Measurements from ENCODE around the gene ATP1A1. TPM values are rescaled to one million over a fixed set of nuclear protein-coding genes. Genes with fewer than 3 reads are reported as not detected.

Gene ATP1A1
- total and polyA plus RNA-seq, 2 donors = 63.6 to 230 TPM

- DNase-seq (ENCODE audit: extremely low spot score) = no peak
- H3K4me3 ChIP-seq (ENCODE audit: low read depth, low read length) = no peak overlapping the region
- no peak overlapping the region for H3K27ac ChIP-seq (ENCODE audit: low read depth)
- H3K4me1 ChIP-seq (ENCODE audit: insufficient read depth) = no peaks in the 10 kb centered on the region
- H3K36me3 ChIP-seq (ENCODE audit: insufficient read depth) = no peaks in the 10 kb centered on the region
Measured at GRCh38 chr1:116449578-116449977, 76.5 kb downstream of the ATP1A1 start.

- H3K4me1 ChIP-seq (ENCODE audit: insufficient read depth) = no peaks in the 10 kb centered on the region
- no peak overlapping the region for H3K4me3 ChIP-seq (ENCODE audit: low read depth, low read length)
- H3K27ac ChIP-seq (ENCODE audit: low read depth) = no peak overlapping the region
- no peaks in the 10 kb centered on the region for H3K36me3 ChIP-seq (ENCODE audit: insufficient read depth)
- DNase-seq (ENCODE audit: extremely low spot score) = no peak
Measured at GRCh38 chr1:116451702-116452101, 78.7 kb downstream of the ATP1A1 start.

GRCh38 chr1:116453481-116453880 is 80.4 kb downstream of the ATP1A1 start:
- 68% methylated on average over 2 of the region's 2 CpGs for WGBS
- Histone ChIP-seq H3K4me3 (ENCODE audit: low read depth, low read length) (no peak overlapping the region), H3K36me3 (ENCODE audit: insufficient read depth) (no peaks in the 10 kb centered on the region), H3K4me1 (ENCODE audit: insufficient read depth) (no peaks in the 10 kb centered on the region), H3K27ac (ENCODE audit: low read depth) (no peak overlapping the region)
- DNase-seq (ENCODE audit: extremely low spot score) = no peak

- Histone ChIP-seq H3K4me3 (ENCODE audit: low read depth, low read length) (no peak overlapping the region), H3K27ac (ENCODE audit: low read depth) (no peak overlapping the region), H3K36me3 (ENCODE audit: insufficient read depth) (no peaks in the 10 kb centered on the region), H3K4me1 (ENCODE audit: insufficient read depth) (no peaks in the 10 kb centered on the region)
- 73% methylated on average over 4 of the region's 4 CpGs for WGBS
- DNase-seq (ENCODE audit: extremely low spot score) = no peak
Measured at GRCh38 chr1:116453906-116454305, 80.9 kb downstream of the ATP1A1 start.

Small RNA genes lying within 50 kb of the gene (small RNA-seq; reads per million reads assigned to genes)
- not detected for gene RF00019
- gene RNU6-817P = not detected

Other genes with a start within 250 kb of the ATP1A1 start
- gene CD58, start 197.8 kb downstream of the ATP1A1 start, total RNA-seq = 36.3 TPM
- 22.6 TPM for gene CD58, start 197.8 kb downstream of the ATP1A1 start, polyA plus RNA-seq